ENCODE measurements around the gene SUFU.

Gene SUFU

DNA sequence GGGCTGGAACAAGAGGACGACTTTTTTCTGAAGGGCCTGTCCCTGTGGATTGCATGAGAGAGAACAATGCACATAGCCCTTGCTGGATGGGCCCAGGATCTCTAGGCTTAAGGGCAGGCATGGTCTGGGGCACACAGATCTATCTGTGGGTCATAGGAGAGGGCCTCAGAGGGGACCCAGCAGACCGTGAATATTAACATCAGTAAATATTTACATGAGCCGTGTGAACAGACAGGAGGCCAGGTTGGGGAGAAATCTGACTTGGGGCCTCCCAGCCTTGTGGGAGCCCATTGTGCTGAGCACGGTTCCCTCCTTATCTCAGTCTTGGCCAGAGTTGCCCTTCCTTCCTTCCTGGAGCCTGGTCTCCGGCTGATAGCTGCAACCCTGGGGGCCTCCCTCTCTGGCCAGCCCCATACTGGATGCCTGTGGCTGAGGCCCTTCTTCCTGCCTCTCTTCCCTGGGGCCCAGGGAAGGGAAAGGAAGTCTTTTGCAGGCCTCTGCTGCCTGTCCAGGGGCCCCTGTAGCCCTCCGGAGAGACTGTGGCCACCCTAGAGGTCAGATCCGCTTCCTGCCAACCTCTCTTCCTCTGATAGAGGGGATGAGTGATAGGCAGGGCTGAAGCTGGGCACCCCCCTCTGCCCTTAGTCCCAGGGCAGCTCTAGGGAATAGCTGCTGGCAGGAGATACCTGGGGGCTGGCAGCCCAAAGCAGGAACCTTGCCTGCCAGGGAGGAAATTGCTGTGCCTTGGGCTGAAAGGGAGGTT is 96.0 kb downstream of the SUFU start:
- DNase-seq = no peak

DNA sequence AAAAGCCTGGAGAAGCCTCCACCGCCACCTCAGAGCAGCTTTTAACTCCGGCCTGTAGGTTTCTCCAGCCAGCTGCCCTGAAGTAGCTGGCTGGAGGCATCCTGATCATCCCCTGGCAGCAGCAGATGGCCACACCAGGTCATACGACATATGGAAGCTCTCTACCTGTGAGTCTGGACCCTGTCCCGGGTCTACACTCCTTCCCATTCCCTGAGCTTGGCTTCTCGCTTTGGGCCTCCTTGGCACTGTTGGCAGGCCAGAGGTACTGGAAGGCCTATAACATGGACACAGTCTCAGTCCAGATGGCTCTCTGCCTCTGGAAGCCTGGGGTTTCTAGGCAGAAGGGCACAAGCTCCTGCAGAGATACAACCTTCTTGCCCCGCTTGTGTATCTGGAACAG is 97.0 kb downstream of the SUFU start:
- no peak for DNase-seq

DNA sequence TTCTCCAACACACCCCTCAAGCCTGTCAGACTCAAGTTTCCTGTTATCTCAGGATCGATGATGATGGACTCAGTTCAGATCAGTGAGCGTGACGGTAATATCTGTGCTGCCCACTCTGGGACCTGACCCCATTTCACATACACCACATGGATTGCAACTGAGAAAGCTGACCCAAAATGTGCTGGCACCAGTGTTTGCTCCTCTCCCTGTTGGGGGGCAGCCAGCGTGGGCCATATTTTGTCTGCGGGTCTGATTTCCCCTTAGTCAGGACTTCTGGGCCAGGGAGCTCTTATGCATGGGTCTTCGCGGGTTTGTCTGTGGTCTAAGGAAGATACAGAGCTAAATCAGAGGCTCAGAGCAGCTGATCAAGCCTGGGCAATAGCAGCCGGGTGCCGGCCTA is 97.9 kb downstream of the SUFU start:
- no peak for DNase-seq

DNA sequence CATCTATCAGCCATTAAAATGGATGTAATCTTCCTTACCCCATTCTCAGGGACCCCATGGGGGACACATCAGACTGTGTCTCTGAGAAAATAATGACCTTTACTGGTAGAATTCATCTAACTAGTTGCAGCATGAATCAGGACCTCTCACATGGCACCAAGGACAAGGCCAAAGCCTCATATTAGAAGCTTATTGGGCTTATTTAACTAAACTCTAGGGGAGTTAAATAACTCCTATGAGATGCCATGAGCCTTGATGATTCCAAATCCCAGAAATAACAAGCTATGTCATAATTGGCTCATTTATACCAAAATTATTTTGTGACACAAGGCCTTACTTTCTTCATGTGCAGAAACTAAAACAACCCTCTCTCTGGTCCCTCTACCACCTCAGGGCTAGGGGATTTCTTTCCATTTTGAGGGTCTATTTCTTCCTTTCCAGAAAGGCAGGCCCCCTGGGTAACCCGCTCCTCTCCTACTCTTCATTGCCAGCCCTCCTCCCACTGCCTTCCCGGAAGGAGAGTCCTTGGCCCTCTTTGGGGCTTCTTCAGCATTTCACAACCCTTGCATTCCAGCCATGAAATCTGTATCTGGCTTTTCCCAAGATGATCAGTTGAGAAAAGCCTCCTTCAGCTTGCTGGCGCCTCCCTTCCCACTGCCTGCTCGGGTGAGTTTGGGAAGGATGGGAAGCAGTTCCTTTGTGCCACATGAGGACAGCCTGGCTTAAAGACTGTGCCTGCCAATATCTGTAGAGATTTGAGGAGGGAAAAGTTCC is 98.7 kb downstream of the SUFU start:
- DNase-seq = no peak

DNA sequence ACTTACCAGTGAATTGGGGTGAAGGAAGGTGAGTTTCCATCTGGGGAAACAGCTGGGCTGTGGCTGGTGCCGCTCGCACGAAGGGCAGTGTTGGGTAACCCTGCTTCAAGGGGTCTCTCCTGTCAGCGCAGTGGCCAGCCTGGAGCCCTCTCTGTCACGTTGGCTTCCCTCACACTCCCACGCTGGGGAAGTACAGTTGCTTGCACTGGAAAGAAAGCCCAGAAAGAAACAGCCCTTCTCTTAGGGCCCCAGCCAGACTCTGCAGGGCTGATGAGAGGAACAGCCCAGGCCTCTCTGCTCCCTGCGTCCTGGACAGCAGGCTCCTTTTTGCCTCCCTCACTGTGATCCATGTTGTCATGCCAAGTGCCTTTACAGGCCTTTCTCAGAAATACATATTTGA is 100.2 kb downstream of the SUFU start:
- DNase-seq = no peak

DNA sequence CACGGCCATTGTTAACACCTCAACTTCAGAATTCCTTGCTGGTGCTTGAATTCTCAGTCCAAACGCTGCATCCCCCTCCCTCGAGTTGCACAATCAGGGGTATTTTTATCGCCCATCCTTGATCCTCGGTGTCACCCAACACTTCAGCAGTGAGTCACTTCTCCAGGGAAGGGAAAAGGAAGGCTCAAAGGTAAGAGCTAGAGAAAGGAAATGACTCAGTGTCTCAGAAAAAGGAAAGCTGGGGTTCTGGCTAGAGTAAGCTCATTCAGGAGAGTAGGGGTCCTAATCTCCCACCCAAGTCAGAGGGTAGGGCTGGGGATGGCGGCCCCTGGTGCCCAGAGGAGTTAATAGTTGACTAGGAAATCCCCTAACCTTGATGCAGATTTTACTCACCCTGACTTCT is 100.7 kb downstream of the SUFU start:
- DNase-seq = no peak

DNA sequence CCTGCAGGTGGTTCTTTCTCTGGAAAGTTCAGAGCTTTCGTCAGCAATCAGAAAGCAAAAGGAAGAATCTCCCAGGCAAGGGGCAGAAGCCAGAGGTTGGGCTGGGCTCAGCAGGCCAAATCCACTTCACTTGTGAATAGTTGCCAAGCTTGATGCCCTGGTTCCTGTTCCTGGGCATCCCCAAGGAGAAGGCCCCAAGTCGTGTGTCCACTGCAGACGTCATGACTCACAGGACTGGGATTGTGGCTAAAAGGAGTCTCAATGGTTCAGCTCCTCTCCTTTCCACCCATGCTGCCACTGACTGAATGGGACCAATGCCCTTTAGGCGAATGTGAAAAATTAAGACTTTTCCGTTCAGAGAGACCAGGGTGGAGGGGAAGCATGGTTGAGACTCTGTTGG is 101.9 kb downstream of the SUFU start:
- no peak for DNase-seq

DNA sequence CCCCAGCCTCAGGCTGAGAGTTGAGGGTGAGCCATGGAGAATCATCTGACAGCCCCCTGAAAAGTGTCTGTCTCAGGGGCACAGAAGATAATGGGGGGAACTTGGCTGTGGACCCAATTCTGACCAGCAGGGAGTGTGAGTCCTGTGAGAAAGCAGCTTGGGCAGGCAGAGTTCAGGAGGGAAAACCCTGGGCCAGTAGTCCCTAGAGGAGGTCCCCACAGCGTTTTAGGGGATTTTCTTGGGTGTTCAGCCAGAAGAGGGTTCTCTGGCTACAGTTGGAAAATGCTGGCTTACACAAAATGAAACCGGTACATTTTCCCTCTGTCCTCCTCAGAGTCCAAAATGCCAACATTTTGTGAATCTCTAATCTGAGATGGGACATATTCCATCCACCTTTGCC is 104.7 kb downstream of the SUFU start:
- no peak for DNase-seq

DNA sequence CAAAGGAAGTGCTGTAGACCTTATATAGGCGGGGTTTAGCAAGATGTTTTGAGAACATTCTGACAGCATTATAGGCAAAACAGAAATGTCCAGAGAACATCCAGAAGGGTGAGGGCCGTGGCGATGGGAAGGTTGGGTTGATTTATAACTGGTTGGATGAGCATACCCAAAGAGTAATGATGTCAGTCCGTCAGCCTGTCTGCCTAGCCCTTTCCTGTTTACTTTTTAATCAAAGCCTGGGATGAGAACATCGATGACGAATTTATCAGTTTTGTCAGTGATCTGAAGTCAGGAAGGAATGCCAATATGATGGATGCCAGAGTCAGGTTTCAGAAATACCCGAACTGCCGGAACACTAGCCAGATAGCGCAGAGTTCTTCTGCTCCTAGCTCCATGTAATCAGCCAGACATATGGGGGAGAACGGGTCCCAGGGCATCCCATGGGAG is 106.7 kb downstream of the SUFU start:
- no peak for DNase-seq

DNA sequence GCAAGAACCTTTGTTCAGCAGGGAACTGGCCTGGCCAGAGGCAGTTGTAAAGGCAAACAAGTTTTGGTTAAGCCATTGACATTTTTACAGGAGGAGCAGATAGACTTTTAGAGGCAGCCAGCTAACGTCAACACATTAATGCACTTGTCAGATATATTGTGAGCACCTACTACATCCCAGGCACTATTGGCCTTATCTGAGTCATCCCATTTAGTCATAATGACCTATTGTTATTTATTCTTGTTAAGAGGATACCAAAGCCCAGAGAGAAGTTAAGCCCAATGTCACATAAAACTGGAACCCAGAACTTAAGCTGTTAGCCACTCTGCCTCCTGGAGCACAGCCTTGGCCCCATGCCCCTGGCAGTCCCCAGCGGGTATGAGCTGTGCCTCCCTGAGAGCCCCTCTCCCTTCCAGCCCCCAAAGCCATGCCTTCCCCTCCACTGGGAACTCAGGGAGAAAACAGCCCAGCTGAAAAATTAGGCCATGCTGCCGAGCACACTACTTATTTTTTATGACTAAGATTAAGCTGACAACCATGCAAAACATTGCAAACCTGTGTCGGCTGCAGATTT is 107.8 kb downstream of the SUFU start:
- no peak for DNase-seq

DNA sequence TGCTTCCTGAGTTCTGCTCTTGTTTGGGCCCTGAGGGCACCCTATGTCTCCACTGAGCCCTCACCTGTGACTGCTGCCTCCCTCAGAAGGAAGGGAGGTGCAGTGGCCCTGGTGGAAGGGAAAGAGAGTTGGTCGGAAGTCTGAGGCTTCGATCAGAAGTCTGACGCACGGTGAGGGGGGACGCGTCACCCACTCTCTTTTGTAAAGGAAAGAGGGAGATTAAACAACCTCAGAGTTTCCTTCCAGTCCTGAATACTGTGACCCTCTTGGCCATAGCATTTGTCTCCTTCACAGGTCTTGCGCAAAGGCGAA is 109.1 kb downstream of the SUFU start:
- DNase-seq = no peak

DNA sequence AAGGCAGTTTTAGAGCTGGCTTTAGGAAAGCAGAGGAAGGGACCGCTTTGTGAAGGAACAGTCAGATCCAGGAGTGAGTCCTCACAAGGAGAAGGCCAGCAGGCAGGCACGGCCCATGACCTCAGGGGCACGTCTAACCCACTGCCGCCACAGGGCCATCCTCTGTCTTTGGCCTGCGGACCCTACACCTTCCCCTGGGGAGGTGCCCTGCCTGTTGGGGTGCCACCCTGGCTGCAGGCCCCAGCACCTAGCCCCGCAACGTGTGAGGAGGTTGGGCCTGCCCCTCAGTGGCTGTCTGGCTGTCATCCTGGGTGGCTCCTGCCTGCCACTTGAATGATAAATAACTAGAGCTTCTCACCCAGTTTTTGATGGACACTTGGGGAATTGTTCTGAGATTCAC is 109.5 kb downstream of the SUFU start:
- DNase-seq = no peak

DNA sequence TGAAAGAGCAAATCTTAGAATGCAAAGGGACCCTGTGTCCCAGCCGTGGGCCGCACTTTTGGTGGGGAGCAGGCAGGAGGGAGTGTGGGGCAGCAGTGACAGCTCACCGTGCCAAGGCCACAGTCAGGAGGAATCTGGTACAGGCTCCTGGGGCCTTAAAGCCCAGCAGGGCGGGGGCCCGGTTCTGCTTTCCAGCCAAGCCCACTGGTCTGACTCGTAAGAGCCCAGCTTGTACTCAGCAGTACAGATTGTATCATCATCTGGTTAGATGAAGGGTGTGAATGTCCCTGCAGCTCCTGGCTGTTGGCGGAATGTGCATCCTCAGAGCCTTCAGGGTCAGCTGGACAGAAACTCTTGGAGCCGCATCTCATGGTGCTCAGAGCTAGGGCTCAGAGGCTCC is 110.0 kb downstream of the SUFU start:
- no peak for DNase-seq

DNA sequence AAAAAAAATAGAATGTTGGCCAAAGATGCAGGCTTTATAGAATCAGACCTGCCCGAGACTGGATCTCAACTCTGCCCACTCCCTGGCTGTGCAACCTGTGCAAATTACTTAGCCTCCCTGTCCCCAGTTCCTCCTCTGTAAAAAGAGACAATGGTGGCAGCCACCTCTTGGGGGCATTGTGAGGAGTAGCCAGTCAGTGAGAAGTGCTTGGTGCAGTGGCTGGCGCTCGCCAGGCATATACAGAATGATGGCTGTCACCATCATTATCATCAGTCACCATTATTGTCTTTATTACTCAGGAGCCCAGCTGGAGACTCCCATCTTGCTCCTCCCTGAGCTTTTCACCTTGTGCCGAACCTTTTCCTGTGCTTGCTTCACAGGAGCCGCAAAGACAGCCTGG is 111.1 kb downstream of the SUFU start:
- no peak for DNase-seq

DNA sequence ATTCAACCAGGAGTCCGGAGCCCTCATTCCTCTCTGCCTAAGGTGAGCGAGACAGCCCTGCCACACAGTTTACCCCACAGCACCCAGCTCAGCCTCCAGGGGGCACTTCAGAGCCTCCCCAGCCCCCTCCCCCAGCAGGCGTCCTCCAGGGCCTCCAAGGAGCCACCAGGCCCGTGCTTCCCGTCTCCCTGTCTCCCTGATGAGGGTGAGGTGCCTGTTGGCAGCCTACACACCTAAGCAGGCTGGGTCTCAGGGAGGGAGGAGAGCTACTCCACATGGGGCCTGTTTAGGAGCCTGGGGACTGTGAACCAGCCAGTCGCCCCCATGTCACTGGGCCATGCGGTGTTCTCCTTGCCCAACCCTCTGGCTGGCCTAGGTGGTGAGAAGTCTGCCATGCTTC is 111.6 kb downstream of the SUFU start:
- no peak for DNase-seq

DNA sequence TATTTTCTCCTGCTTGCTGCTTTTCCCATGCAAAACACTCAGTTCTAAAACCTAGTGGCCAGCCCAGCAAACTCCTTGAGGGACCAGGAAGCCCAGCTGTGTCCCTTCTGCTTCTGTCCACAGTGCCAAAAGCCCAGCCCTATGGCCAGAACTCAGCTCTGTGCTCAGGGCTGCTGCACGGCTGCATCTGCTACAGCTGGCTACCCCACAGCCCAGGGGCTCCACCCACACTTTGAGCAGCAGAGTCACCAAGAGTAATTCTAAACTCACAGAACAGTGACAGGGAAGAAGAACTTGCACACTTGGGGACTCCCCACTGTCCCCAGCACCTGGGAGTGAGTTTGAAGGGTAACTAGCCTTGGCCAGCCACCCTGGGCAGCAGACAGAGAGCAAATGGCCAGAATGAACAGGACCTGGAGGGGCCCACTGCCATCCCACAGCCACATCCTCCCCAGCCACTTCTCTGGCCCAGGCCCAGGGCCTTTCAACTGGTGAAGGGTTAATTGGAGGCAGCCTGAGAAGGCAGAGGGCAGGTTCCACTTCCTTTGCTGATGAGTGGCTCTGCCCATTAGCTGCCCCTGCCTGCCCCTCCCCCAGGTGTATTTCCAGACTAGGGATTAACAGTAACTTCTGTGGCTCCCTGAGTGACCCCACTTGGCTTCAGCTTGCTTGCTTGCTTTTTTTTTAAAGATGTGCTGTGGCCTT is 112.4 kb downstream of the SUFU start:
- DNase-seq = no peak

DNA sequence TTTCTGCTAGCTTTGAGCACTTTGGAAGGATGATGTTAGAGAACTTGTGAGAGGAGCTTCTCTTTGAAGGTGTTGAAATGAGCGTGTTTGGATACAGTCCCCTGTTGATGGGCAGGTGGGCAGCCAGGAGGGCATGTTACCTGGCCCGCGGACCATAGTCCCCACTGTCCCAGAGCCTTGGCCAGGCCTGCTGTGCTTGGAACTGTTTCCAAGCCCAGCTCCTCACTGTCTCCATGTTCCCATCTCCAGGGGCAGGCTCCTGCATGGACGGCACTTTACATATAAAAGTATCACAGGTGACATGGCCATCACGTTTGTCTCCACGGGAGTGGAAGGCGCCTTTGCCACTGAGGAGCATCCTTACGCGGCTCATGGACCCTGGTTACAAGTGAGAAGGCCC is 113.3 kb downstream of the SUFU start:
- no peak for DNase-seq

DNA sequence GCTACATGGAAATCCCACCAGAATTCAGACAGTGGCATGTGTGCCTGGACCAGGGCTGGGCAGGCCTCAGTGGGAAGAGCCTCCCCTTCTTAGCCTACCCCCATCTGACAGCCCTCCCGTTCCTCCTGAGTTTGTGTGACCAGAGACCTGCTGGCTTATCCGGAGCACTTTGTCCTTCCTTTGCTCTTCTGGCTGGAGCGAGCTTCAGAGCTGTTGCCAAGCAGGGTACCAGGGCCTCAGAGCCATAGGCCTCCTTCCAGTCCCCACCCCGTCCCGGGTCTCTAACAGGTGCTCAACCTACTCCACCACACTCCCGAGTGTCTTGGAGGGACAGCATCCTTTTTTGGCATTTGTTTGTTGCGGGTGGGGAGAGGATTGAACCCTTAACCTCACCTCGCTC is 114.0 kb downstream of the SUFU start:
- DNase-seq = no peak

DNA sequence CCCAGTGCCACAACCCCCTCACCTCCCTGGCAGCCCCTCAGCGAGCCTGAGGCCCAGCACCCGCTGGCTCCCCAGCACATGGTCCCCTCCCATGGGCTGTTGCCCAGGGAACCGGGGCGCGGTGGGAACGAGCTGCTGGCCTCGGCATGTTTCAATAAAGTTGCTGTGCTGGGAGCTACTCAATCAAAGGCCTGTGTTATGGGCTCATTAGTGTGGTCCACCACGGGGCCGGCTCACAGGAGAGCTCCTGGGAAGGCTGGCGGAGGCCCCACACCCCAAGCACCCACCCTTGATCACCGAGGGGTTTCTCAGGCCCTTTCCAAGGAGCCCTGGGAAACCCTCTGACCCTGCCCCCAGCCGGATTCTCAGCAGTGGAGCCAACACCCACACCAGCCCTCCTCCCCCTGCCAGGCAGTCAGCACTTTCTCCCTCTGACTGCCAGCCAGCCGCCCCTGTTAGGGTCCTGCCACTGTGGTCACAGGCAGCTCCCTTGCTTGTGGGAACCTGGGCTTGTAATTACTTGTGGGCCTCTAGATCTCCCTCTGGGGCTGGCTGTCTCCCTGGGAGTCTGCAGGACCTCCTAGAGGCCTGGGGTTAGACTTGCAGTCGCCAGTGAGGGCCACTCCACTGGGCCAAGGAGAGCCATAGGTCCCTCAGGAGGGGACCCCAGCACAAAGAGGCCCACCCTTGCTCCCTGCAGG is 115.7 kb downstream of the SUFU start:
- no peak for DNase-seq

DNA sequence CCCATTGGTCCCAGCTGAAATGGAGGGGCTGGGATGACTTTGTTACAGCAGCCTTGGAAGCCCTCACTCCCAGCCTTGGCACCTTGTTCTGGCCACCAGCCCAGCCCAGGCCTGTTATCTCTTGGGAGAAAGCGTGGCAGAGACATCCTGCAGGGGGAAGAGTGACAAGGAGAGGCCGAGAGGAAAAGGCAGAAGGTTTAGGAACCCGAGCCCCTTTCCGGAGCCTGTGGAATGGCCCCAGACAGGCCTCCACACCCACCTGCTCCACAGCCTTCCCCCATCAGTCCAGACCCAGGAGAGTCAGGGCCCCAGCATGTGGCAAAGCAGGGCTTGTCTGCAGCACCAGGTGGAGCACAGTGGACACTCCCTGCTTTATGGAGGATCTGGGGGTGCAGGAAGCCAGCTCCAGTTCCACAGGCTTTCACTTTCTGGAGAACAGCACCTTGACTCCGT is 116.4 kb downstream of the SUFU start:
- DNase-seq = no peak

DNA sequence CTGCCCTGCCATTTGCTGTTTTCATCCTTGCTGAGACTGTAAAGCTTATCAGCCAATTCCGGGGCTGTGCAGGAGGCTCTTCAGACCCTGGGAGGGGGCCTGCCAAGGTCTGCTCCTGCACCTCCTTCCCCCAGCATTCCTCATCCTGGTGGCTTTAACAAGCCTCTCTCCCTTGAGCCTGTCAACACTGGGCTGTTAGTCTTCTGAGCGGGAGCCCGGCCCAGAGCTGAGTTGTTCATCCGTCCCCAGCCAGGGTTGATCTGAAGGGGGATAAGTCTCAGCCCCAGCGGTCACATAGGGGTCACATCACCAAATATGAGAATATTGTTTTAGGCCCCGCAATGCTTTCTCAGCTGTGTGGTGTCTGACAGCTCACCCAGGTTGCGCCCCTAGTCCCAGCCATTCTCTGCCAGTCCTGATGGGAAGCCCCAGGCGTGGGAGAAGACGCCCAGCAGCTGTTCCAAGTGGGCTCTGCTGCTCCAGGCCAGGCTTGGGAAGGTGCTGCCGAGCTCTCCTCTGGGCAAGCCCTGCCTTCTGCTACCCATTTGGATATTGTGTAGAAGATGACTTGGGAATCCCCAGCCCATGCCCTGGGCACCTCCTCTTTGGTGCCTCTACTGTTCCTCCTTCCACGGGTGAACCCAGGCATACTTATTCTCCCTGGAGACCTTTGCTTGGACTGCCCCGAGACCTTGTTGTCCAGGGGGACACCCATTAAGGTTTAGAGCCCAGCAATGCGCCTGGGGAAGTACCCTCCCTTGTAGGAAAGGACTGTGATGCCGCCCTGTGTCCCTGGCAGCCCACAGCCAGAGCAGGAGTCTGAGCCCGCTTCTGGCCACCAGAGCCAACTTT is 117.0 kb downstream of the SUFU start:
- no peak for DNase-seq
